GM23338 (cell line): Measurements from ENCODE around the gene RPTOR. TPM values are rescaled to one million over a fixed set of nuclear protein-coding genes. Genes with fewer than 3 reads are reported as not detected.

ENCODE experiments used
- ATAC-seq: fragments of 200-7000 bp; cut with Tn5 transposase; 3 replicates; pipeline ENCODE4 v1.9.1; 2020
- DNase-seq: peaks from one replicate; pipeline ENCODE4 v3.0.0-alpha.2; 2015; ENCODE audit warnings: low spot score
- H2AFZ ChIP-seq: fragments of 200-600 bp; sonication (generic); 2 replicates; pipeline ENCODE4 v1.8.0; 2016; ENCODE audit warnings: antibody characterized with exemption, mild to moderate bottlenecking, moderate library complexity
- H3F3A ChIP-seq: fragments of 200-600 bp; sonication (generic); replicated peaks from 2 replicates; pipeline ENCODE4 v1.8.0; 2017; ENCODE audit warnings: antibody characterized with exemption, mixed run types, low read depth
- H3K27ac ChIP-seq: fragments of 200-600 bp; sonication (generic); 2 replicates; pipeline ENCODE4 v1.6.1; 2016; ENCODE audit warnings: low read depth
- H3K27me3 ChIP-seq: fragments of 200-600 bp; sonication (generic); 2 replicates; pipeline ENCODE4 v1.8.0; 2016; ENCODE audit warnings: mild to moderate bottlenecking, mixed run types, moderate library complexity; ENCODE audit not compliant: insufficient read depth
- H3K36me3 ChIP-seq: fragments of 200-600 bp; sonication (generic); 2 replicates; pipeline ENCODE4 v1.8.0; 2016; ENCODE audit warnings: mild to moderate bottlenecking; ENCODE audit not compliant: insufficient read depth
- H3K4me1 ChIP-seq: fragments of 200-600 bp; sonication (generic); 2 replicates; pipeline ENCODE4 v1.8.0; 2016; ENCODE audit warnings: mild to moderate bottlenecking, moderate library complexity; ENCODE audit not compliant: insufficient read depth
- H3K4me2 ChIP-seq: fragments of 200-600 bp; sonication (generic); 2 replicates; pipeline ENCODE4 v1.7.1; 2017; ENCODE audit warnings: mixed run types
- H3K4me3 ChIP-seq: fragments of 200-600 bp; sonication (generic); 2 replicates; pipeline ENCODE4 v1.6.1; 2016; ENCODE audit warnings: mixed run types
- H3K79me2 ChIP-seq: fragments of 200-600 bp; sonication (generic); replicated peaks from 2 replicates; pipeline ENCODE4 v1.8.0; 2017; ENCODE audit warnings: mild to moderate bottlenecking; ENCODE audit not compliant: insufficient read depth
- H3K9me2 ChIP-seq: fragments of 200-600 bp; sonication (generic); 2 replicates; pipeline ENCODE4 v1.8.0; 2017; ENCODE audit not compliant: insufficient read depth
- H4K20me1 ChIP-seq: fragments of 200-600 bp; sonication (generic); replicated peaks from 2 replicates; pipeline ENCODE4 v1.8.0; 2017; ENCODE audit warnings: mild to moderate bottlenecking; ENCODE audit not compliant: insufficient read depth
- H3K27ac Mint-ChIP-seq: 2 replicates; pipeline ENCODE4 v1.8.0; 2020; ENCODE audit warnings: inconsistent platforms, mild to moderate bottlenecking, moderate library complexity, mixed read lengths
- H3K27me3 Mint-ChIP-seq: 3 replicates; pipeline ENCODE4 v1.8.0; 2022; ENCODE audit warnings: low read depth, mild to moderate bottlenecking, moderate library complexity, mixed read lengths, inconsistent platforms; ENCODE audit not compliant: insufficient read depth, poor library complexity
- H3K36me3 Mint-ChIP-seq: 3 replicates; pipeline ENCODE4 v1.8.0; 2021; ENCODE audit warnings: low read depth, mild to moderate bottlenecking, inconsistent platforms, moderate library complexity, mixed read lengths
- H3K4me1 Mint-ChIP-seq: 3 replicates; pipeline ENCODE4 v1.8.0; 2020; ENCODE audit warnings: mild to moderate bottlenecking, inconsistent platforms, mixed read lengths
- H3K4me3 Mint-ChIP-seq: 3 replicates; pipeline ENCODE4 v1.8.0; 2021; ENCODE audit warnings: moderate library complexity, mild to moderate bottlenecking, inconsistent platforms, mixed read lengths
- H3K9me3 Mint-ChIP-seq: 3 replicates; pipeline ENCODE4 v1.8.0; 2020; ENCODE audit warnings: moderate library complexity, mild to moderate bottlenecking, inconsistent platforms, mixed read lengths
- CTCF ChIP-seq, 2 experiments: fragments of 200-600 bp in 1 of 2; sonication (generic) in 1 of 2; conservative IDR thresholded peaks; 2 replicates each; pipeline versions ENCODE4 v1.5.1 to v1.6.1; 2016 to 2017; ENCODE audit warnings: antibody characterized with exemption in 2 of 2, low read depth in 2 of 2, mild to moderate bottlenecking in 2 of 2, moderate library complexity in 1 of 2
- EZH2 ChIP-seq: fragments of 200-600 bp; sonication (generic); IDR thresholded peaks from one replicate; pipeline ENCODE4 v1.8.0; 2017; ENCODE audit warnings: antibody characterized with exemption, mild to moderate bottlenecking, low read depth; ENCODE audit not compliant: unreplicated experiment
- EZH2phosphoT487 ChIP-seq: fragments of 200-600 bp; sonication (generic); IDR thresholded peaks from one replicate; pipeline ENCODE4 v1.8.1; 2018; ENCODE audit warnings: antibody characterized with exemption; ENCODE audit not compliant: unreplicated experiment
- JUNB ChIP-seq: IDR thresholded peaks from one replicate; pipeline ENCODE4 v1.6.1; 2016; ENCODE audit warnings: antibody characterized with exemption; ENCODE audit not compliant: unreplicated experiment
- NANOG ChIP-seq: IDR thresholded peaks from 2 replicates; pipeline ENCODE4 v1.6.1; 2016; ENCODE audit warnings: antibody characterized with exemption, borderline replicate concordance
- POLR2AphosphoS5 ChIP-seq: IDR thresholded peaks from 2 replicates; pipeline ENCODE4 v1.6.1; 2016; ENCODE audit warnings: antibody characterized with exemption, low read depth
- REST ChIP-seq: IDR thresholded peaks from one replicate; pipeline ENCODE4 v1.6.1; 2018; ENCODE audit warnings: antibody characterized with exemption; ENCODE audit not compliant: unreplicated experiment
- STAT1 ChIP-seq: IDR thresholded peaks from one replicate; pipeline ENCODE4 v1.6.1; 2016; ENCODE audit warnings: antibody characterized with exemption; ENCODE audit not compliant: unreplicated experiment
- ZNF331 ChIP-seq: fragments of 250-450 bp; sonication (Bioruptor Pico); IDR thresholded peaks from 2 replicates; pipeline ENCODE4 v1.5.0; 2020; ENCODE audit warnings: low read depth, mild to moderate bottlenecking, moderate library complexity
- polyA plus RNA-seq: library from polyadenylated mRNA; unstranded; fragments of >200 nt; fragmentation: Nextera tagmentation; extraction: Ambion mirVana; gene quantifications from 2 replicates; pipeline ENCODE4 v1.2.1, GENCODE V29; 2016
- total RNA-seq: library from RNA; depleted of rRNA; stranded (reverse); fragments of >200 nt; shearing (Covaris generic); gene quantifications from 2 replicates; pipeline ENCODE4 v1.2.3, GENCODE V29; 2014
- TF ChIP-seq, protein P1 (sequence below): IDR thresholded peaks from 2 replicates; pipeline ENCODE4 v1.6.1; 2016; ENCODE audit warnings: antibody characterized with exemption

Gene RPTOR
- total and polyA plus RNA-seq, 2 experiments from 2014 or later: 9.5 to 38.0 TPM

DNA sequence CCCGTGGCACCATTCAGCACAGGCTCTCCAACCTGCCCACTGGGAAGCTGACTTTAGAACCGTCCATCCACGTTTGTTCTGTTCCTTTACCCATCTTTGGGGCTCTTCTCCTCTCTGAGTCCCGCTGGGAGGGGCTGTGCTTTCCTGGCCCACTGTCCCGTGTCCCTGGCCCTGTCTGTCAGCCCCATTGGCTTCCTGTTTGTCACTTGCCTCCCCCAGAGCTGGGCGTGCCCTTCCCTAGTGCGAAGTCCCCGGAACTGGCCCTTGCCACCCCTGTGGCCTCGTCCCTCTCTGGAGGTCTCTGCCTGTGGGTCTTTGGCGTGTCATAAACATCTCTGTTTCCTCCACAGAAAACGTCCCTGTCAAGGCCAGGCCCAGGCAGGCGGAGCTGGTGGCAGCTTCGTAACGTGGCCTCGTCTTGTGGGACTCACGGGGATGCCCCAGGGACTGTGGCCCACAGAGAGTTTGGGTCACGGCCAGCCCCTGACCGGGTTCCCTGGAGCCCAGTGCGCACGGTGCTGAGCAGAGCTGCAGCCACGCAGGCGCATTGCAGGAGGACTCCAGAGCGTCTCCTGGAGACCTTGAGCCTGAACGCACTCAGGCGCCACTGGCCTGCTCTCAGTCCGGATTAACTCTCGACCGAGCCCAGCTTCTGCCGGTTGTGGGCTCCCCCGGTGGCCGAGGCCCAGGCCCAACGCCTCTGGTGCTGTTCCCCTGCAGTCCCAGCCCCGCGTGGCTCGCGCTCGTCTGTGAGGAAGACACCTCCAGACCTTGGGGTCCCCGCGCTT lies 454.3 kb downstream of the RPTOR start (continued):
- no peak for TF ChIP-seq NANOG
- no peak for TF ChIP-seq EZH2phosphoT487
- TF ChIP-seq STAT1: no peak
- TF ChIP-seq ZNF331: no peak
- no peak for TF ChIP-seq REST
- TF ChIP-seq POLR2AphosphoS5: no peak
- no peak for TF ChIP-seq JUNB
- TF ChIP-seq, protein P1, sequence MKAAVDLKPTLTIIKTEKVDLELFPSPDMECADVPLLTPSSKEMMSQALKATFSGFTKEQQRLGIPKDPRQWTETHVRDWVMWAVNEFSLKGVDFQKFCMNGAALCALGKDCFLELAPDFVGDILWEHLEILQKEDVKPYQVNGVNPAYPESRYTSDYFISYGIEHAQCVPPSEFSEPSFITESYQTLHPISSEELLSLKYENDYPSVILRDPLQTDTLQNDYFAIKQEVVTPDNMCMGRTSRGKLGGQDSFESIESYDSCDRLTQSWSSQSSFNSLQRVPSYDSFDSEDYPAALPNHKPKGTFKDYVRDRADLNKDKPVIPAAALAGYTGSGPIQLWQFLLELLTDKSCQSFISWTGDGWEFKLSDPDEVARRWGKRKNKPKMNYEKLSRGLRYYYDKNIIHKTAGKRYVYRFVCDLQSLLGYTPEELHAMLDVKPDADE: no peak
- TF ChIP-seq EZH2: no peak

DNA sequence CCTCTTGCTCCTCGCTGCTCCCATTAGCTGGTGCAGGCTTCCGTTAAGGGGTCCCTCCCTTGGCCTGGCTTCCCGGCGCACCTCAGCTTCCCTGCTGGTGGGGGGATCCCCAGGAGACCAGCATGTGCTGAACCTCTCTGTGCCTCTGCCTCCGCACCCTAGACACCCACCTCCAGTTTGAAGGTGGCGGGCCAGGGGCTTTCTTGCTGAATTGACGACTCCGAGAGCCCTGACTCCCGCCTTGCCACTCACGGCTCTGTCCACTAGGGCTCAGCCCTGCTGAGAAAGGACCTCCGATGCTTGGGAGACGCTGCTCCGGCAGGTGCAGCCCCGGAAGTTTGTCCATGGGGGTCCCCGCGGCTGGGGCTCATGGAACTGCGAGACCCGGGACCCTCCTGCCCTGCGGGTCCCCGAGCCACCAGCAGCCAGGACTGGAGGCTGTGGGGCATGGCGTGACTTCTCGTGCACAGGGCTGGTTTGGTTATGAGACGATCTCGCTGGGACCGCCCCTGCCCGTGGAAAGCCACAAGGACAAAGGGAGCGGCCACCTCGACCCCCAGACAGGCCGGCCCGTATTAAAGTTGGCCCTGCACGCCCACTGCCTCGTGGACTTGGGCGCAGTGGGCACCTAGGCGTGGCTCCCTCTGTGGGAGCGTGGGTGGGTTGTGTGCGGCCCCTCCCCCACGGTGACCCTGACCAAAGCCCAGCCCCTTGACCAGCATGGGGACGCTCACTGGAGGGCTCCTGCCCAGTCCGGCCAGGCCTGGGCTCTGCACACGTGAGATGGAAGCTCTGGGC lies 455.1 kb downstream of the RPTOR start:
- Histone ChIP-seq H3K36me3 (no peaks in the 10 kb centered on the region), H3F3A (0 out of 2 replicates have a peak, but pooled peaks cover 4% of the 10 kb centered on the region), H3K4me1 (no peaks in the 10 kb centered on the region), H4K20me1 (no peaks in the 10 kb centered on the region), H3K4me3 (no peak overlapping the region), H3K79me2 (no peaks in the 10 kb centered on the region), H3K4me2 (no peak overlapping the region), H3K27ac (no peak overlapping the region), H2AFZ (no peak overlapping the region), H3K9me2 (no peaks in the 10 kb centered on the region), H3K27me3 (peaks cover 20% of the 10 kb centered on the region)
- Mint-ChIP-seq H3K36me3 (peaks cover 8% of the 10 kb centered on the region; the same call in 1 of the 3 replicates), H3K9me3 (no peaks in the 10 kb centered on the region), H3K4me1 (peaks cover 3% of the 10 kb centered on the region), H3K27ac (no peak overlapping the region), H3K4me3 (no peak overlapping the region), H3K27me3 (peaks cover 25% of the 10 kb centered on the region)
- ATAC-seq: no peak
- TF ChIP-seq, protein P1: no peak
- TF ChIP-seq CTCF (conservative IDR thresholded peaks at IDR 0.05; ENCODE audit: low read depth in 2 of 2): no peak
- DNase-seq: no peak
